Measurements from ENCODE around the gene SUSD1. TPM values are rescaled to one million over a fixed set of nuclear protein-coding genes. Genes with fewer than 3 reads are reported as not detected.

SUSD1 gene
- total RNA-seq, 1 donor from 2014 or later: 19.9 TPM

- H3K27ac Mint-ChIP-seq (ENCODE audit: unreplicated experiment): no peak overlapping the region
- peaks cover 4% of the 10 kb centered on the region for H3K9me3 Mint-ChIP-seq (ENCODE audit: unreplicated experiment)
- TF ChIP-seq CTCF (IDR thresholded peaks at IDR 0.05; ENCODE audit: partially characterized antibody, unreplicated experiment): no peak
- H3K36me3 Mint-ChIP-seq (ENCODE audit: unreplicated experiment): no peaks in the 10 kb centered on the region
- no peak overlapping the region for H3K4me3 Mint-ChIP-seq (ENCODE audit: unreplicated experiment)
- H3K4me1 Mint-ChIP-seq (ENCODE audit: low read depth, unreplicated experiment): no peaks in the 10 kb centered on the region
- no peak for DNase-seq
- H3K27me3 Mint-ChIP-seq (ENCODE audit: unreplicated experiment): no peaks in the 10 kb centered on the region
Measured at GRCh38 chr9:112046181-112046580, 128.9 kb downstream of the SUSD1 start.

DNA sequence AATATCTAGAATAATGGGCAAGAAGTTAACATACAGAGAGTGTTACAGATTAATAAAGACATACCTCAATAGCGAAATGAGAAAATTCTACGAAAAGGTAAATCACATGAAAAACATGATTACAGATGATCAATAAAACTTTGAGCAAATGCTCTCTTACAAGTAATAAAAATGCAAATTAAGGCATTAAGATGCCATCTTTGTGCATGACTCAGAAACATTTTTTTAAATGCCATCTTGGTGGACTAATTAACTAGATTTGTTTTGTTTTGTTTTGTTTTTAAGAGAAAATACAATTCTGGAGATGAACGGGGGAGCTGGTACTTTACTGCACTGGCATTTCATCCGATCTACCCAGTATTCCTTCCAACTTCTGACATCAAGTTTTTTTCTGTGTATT lies 130.2 kb downstream of the SUSD1 start:
- H3K36me3 Mint-ChIP-seq (ENCODE audit: unreplicated experiment): no peaks in the 10 kb centered on the region
- peaks cover 4% of the 10 kb centered on the region for H3K9me3 Mint-ChIP-seq (ENCODE audit: unreplicated experiment)
- no peaks in the 10 kb centered on the region for H3K4me1 Mint-ChIP-seq (ENCODE audit: low read depth, unreplicated experiment)
- H3K27ac Mint-ChIP-seq (ENCODE audit: unreplicated experiment): no peak overlapping the region
- no peaks in the 10 kb centered on the region for H3K27me3 Mint-ChIP-seq (ENCODE audit: unreplicated experiment)
- no peak for TF ChIP-seq CTCF (IDR thresholded peaks at IDR 0.05; ENCODE audit: partially characterized antibody, unreplicated experiment)
- no peak overlapping the region for H3K4me3 Mint-ChIP-seq (ENCODE audit: unreplicated experiment)
- no peak for DNase-seq

GRCh38 chr9:112044186-112044585 lies 130.9 kb downstream of the SUSD1 start:
- H3K27ac Mint-ChIP-seq (ENCODE audit: unreplicated experiment): no peak overlapping the region
- peaks cover 4% of the 10 kb centered on the region for H3K9me3 Mint-ChIP-seq (ENCODE audit: unreplicated experiment)
- H3K36me3 Mint-ChIP-seq (ENCODE audit: unreplicated experiment): no peaks in the 10 kb centered on the region
- DNase-seq: no peak
- no peak for TF ChIP-seq CTCF (IDR thresholded peaks at IDR 0.05; ENCODE audit: partially characterized antibody, unreplicated experiment)
- no peak overlapping the region for H3K4me3 Mint-ChIP-seq (ENCODE audit: unreplicated experiment)
- H3K4me1 Mint-ChIP-seq (ENCODE audit: low read depth, unreplicated experiment): no peaks in the 10 kb centered on the region
- H3K27me3 Mint-ChIP-seq (ENCODE audit: unreplicated experiment): no peaks in the 10 kb centered on the region

DNA sequence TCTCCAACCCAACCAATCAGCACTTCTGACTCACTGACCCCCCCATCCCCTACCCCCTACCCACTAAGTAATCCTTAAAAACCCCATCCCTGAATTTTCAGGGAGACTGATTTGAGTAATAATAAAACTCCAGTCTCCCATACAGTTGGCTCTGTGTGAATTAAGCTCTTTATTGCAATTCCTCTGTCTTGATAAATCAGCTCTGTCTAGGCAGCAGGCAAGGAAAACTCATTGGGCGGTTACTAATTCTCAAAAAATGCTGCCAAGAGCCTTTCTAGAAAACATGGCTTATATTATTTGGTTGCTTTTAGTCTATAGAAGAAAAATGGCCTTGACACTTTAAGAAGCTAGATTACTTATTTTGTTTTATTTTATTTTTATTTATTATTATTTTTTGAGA lies 131.7 kb downstream of the SUSD1 start:
- no peak for TF ChIP-seq CTCF (IDR thresholded peaks at IDR 0.05; ENCODE audit: partially characterized antibody, unreplicated experiment)
- Mint-ChIP-seq H3K4me3 (ENCODE audit: unreplicated experiment) (no peak overlapping the region), H3K36me3 (ENCODE audit: unreplicated experiment) (no peaks in the 10 kb centered on the region), H3K9me3 (ENCODE audit: unreplicated experiment) (peaks cover 4% of the 10 kb centered on the region), H3K4me1 (ENCODE audit: low read depth, unreplicated experiment) (no peaks in the 10 kb centered on the region), H3K27ac (ENCODE audit: unreplicated experiment) (no peak overlapping the region), H3K27me3 (ENCODE audit: unreplicated experiment) (no peaks in the 10 kb centered on the region)
- no peak for DNase-seq

- H3K27ac Mint-ChIP-seq (ENCODE audit: unreplicated experiment): no peak overlapping the region
- peaks cover 5% of the 10 kb centered on the region for H3K9me3 Mint-ChIP-seq (ENCODE audit: unreplicated experiment)
- DNase-seq: no peak
- H3K36me3 Mint-ChIP-seq (ENCODE audit: unreplicated experiment): no peaks in the 10 kb centered on the region
- H3K4me3 Mint-ChIP-seq (ENCODE audit: unreplicated experiment): no peak overlapping the region
- no peaks in the 10 kb centered on the region for H3K27me3 Mint-ChIP-seq (ENCODE audit: unreplicated experiment)
- no peak for TF ChIP-seq CTCF (IDR thresholded peaks at IDR 0.05; ENCODE audit: partially characterized antibody, unreplicated experiment)
- H3K4me1 Mint-ChIP-seq (ENCODE audit: low read depth, unreplicated experiment): no peaks in the 10 kb centered on the region
Measured at GRCh38 chr9:112042769-112043168, 132.3 kb downstream of the SUSD1 start.
